NB4 (cell line): ENCODE data around the gene BBS12.

Source experiments
- POLR2A ChIP-seq: IDR thresholded peaks from 2 replicates; pipeline ENCODE4 v1.6.1; 2011; ENCODE audit warnings: mild to moderate bottlenecking; ENCODE audit not compliant: insufficient read length; ENCODE audit errors: extremely low read depth
- TF ChIP-seq, protein P1 (sequence below): IDR thresholded peaks from one replicate; pipeline ENCODE4 v1.5.1; 2012; ENCODE audit warnings: low read depth, low read length
- TF ChIP-seq, protein P2 (sequence below): IDR thresholded peaks from 2 replicates; pipeline ENCODE4 v1.6.1; 2011; ENCODE audit warnings: low read depth, low read length

DNA sequence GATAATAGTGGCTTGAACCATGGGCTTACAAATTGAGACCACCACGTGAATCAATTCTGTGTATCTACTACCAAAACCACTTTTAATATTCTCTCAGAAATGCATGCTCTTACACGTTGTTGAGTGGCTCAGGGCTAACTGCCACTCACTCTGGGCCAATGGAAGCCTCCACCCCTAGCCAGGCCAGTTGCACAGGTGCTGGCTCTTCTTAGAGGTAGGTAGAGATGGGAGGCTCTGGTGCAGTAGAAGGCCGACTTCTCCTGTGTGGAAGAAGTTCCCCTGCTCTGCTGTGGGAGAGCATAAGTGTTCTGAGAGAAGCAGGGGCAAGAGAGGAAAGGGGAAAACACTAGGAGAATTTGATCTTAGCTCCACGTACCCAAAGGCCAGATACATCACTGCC is 25.0 kb upstream of the BBS12 start:
- TF ChIP-seq, protein P1, sequence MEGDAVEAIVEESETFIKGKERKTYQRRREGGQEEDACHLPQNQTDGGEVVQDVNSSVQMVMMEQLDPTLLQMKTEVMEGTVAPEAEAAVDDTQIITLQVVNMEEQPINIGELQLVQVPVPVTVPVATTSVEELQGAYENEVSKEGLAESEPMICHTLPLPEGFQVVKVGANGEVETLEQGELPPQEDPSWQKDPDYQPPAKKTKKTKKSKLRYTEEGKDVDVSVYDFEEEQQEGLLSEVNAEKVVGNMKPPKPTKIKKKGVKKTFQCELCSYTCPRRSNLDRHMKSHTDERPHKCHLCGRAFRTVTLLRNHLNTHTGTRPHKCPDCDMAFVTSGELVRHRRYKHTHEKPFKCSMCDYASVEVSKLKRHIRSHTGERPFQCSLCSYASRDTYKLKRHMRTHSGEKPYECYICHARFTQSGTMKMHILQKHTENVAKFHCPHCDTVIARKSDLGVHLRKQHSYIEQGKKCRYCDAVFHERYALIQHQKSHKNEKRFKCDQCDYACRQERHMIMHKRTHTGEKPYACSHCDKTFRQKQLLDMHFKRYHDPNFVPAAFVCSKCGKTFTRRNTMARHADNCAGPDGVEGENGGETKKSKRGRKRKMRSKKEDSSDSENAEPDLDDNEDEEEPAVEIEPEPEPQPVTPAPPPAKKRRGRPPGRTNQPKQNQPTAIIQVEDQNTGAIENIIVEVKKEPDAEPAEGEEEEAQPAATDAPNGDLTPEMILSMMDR, result no peak
- no peak for TF ChIP-seq POLR2A
- TF ChIP-seq, protein P2, sequence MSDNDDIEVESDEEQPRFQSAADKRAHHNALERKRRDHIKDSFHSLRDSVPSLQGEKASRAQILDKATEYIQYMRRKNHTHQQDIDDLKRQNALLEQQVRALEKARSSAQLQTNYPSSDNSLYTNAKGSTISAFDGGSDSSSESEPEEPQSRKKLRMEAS, result no peak
